HEK293 (cell line): Measurements from ENCODE around the gene PLCG1.

Experiments
- ATF2 ChIP-seq: fragments of 450-650 bp; formaldehyde crosslinking; IDR thresholded peaks from 2 replicates; pipeline ENCODE4 v1.5.1; 2016; ENCODE audit warnings: missing biosample characterization, missing genetic modification characterization, low read depth
- CTCF ChIP-seq: fragments of 450-650 bp; formaldehyde crosslinking; IDR thresholded peaks from 2 replicates; pipeline ENCODE4 v1.5.1; 2016; ENCODE audit warnings: missing biosample characterization, missing genetic modification characterization
- ELK4 ChIP-seq: IDR thresholded peaks from 2 replicates; pipeline ENCODE4 v1.6.1; 2011; ENCODE audit warnings: mild to moderate bottlenecking, low read depth, low read length, borderline replicate concordance
- ZFP37 ChIP-seq: fragments of 450-650 bp; formaldehyde crosslinking; IDR thresholded peaks from 2 replicates; pipeline ENCODE4 v1.5.1; 2016; ENCODE audit warnings: missing biosample characterization, missing genetic modification characterization
- ZNF398 ChIP-seq: fragments of 450-650 bp; formaldehyde crosslinking; IDR thresholded peaks from 2 replicates; pipeline ENCODE4 v1.5.1; 2017; ENCODE audit warnings: missing biosample characterization, missing genetic modification characterization
- ZNF423 ChIP-seq: fragments of 450-650 bp; formaldehyde crosslinking; IDR thresholded peaks from 2 replicates; pipeline ENCODE4 v1.5.1; 2016; ENCODE audit warnings: missing biosample characterization, missing genetic modification characterization
- ZNF76 ChIP-seq: fragments of 450-650 bp; formaldehyde crosslinking; IDR thresholded peaks from 2 replicates; pipeline ENCODE4; 2016; ENCODE audit warnings: low read depth, missing biosample characterization, missing genetic modification characterization, borderline replicate concordance

GRCh38 chr20:41168281-41169161 lies 31.2 kb downstream of the PLCG1 start:
- no peak for TF ChIP-seq CTCF (tag by site-specific recombination)
- no peak for TF ChIP-seq ZFP37 (tag by site-specific recombination)
- TF ChIP-seq ELK4 = no peak
- TF ChIP-seq ATF2 (tag by site-specific recombination) = no peak
- no peak for TF ChIP-seq ZNF76 (tag by site-specific recombination)
- TF ChIP-seq ZNF423 (tag by site-specific recombination) = no peak
- no peak for TF ChIP-seq ZNF398
